SU-DHL-6 (cell line): Measurements from ENCODE around the gene CERS6.

Experiments used
- H2AFZ ChIP-seq: fragments of 200-600 bp; sonication (generic); 2 replicates; pipeline ENCODE4 v1.6.1; 2014; ENCODE audit warnings: low read depth, mild to moderate bottlenecking, moderate library complexity, mixed read lengths, antibody characterized with exemption, low read length; ENCODE audit not compliant: severe bottlenecking
- H3F3A ChIP-seq: fragments of 200-600 bp; shearing (Covaris generic); 2 replicates; pipeline ENCODE4 v1.6.0; 2016; ENCODE audit warnings: antibody characterized with exemption, mild to moderate bottlenecking; ENCODE audit not compliant: insufficient read depth
- H3K27ac ChIP-seq: fragments of 200-600 bp; sonication (generic); 2 replicates; pipeline ENCODE4 v1.5.1; 2016; ENCODE audit warnings: low read depth, mild to moderate bottlenecking, low read length, moderate library complexity, mixed read lengths
- H3K27me3 ChIP-seq: fragments of 200-600 bp; sonication (generic), shearing (Covaris generic); 2 replicates; pipeline ENCODE4 v1.6.0; 2014; ENCODE audit warnings: mild to moderate bottlenecking, low read length
- H3K36me3 ChIP-seq: fragments of 200-600 bp; sonication (generic); 2 replicates; pipeline ENCODE4 v1.6.1; 2014; ENCODE audit warnings: mild to moderate bottlenecking, low read length, mixed read lengths
- H3K4me2 ChIP-seq: fragments of 300-600, 200-600 bp; shearing (Covaris generic), sonication (generic); 2 replicates; pipeline ENCODE4 v1.6.0; 2014; ENCODE audit warnings: low read length, low read depth, mild to moderate bottlenecking; ENCODE audit not compliant: poor library complexity, severe bottlenecking
- H3K4me3 ChIP-seq: fragments of 200-600 bp; sonication (generic); 2 replicates; pipeline ENCODE4 v1.5.1; 2014; ENCODE audit warnings: antibody characterized with exemption, low read length, mild to moderate bottlenecking, mixed read lengths; ENCODE audit not compliant: insufficient read depth, poor library complexity, severe bottlenecking
- H3K79me2 ChIP-seq: fragments of 200-600 bp; sonication (generic); 2 replicates; pipeline ENCODE4 v1.6.1; 2014; ENCODE audit warnings: mild to moderate bottlenecking, low read length, moderate library complexity; ENCODE audit not compliant: insufficient read depth
- H3K9ac ChIP-seq: fragments of 200-600 bp; sonication (generic); 2 replicates; pipeline ENCODE4 v1.7.0; 2014; ENCODE audit warnings: mild to moderate bottlenecking, low read length
- H3K9me2 ChIP-seq: fragments of 200-600 bp; sonication (generic); replicated peaks from 2 replicates; pipeline ENCODE4 v1.6.1; 2014; ENCODE audit warnings: low read length; ENCODE audit not compliant: insufficient read depth
- H3K9me3 ChIP-seq: fragments of 200-600 bp; sonication (generic); 2 replicates; pipeline ENCODE4 v1.6.1; 2014; ENCODE audit warnings: low read length, mixed read lengths; ENCODE audit not compliant: insufficient read depth
- H4K20me1 ChIP-seq: fragments of 200-600 bp; sonication (generic); 2 replicates; pipeline ENCODE4 v1.6.1; 2014; ENCODE audit warnings: low read depth, mild to moderate bottlenecking, antibody characterized with exemption, low read length, moderate library complexity, mixed read lengths
- EZH2phosphoT487 ChIP-seq: fragments of 200-600 bp; sonication (generic), shearing (Covaris generic); conservative IDR thresholded peaks from 2 replicates; pipeline ENCODE4 v1.6.1; 2018; ENCODE audit warnings: mild to moderate bottlenecking, antibody characterized with exemption, low read length, moderate library complexity, mixed read lengths
- TF ChIP-seq, protein P1 (sequence below): fragments of 200-600 bp; sonication (generic); IDR thresholded peaks from one replicate; pipeline ENCODE4 v1.5.1; 2017; ENCODE audit warnings: antibody characterized with exemption, mild to moderate bottlenecking, low read length, moderate library complexity; ENCODE audit not compliant: insufficient read depth, poor library complexity, severe bottlenecking

CERS6 gene

DNA sequence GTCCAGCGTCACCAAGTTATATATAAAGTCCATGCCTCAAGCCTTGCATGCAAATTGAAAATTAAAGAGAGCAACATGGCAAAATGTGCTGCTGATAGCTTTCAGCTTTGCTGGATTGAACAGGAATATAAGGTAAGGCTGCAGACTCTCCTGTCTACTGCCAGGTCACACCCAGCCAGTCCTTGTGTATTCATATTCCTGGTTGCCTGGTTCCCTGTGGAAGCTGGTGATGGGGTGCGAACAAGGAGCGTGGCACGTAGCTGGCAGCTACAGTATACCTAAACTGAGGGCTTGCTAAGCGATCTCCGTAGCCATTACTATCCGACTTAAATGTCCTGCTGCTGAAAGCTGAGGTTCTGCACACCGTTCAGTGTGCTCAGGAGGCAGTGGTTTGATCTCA, 296.3 kb downstream of the CERS6 start:
- Histone ChIP-seq H3K79me2 (no peaks in the 10 kb centered on the region), H3K4me2 (no peak overlapping the region), H2AFZ (no peak overlapping the region), H3K9ac (no peak overlapping the region), H4K20me1 (no peaks in the 10 kb centered on the region), H3F3A (no peaks in the 10 kb centered on the region), H3K9me2 (no peaks in the 10 kb centered on the region), H3K27me3 (no peaks in the 10 kb centered on the region), H3K27ac (no peak overlapping the region), H3K36me3 (no peaks in the 10 kb centered on the region), H3K9me3 (no peaks in the 10 kb centered on the region), H3K4me3 (no peak overlapping the region)
- TF ChIP-seq, protein P1, sequence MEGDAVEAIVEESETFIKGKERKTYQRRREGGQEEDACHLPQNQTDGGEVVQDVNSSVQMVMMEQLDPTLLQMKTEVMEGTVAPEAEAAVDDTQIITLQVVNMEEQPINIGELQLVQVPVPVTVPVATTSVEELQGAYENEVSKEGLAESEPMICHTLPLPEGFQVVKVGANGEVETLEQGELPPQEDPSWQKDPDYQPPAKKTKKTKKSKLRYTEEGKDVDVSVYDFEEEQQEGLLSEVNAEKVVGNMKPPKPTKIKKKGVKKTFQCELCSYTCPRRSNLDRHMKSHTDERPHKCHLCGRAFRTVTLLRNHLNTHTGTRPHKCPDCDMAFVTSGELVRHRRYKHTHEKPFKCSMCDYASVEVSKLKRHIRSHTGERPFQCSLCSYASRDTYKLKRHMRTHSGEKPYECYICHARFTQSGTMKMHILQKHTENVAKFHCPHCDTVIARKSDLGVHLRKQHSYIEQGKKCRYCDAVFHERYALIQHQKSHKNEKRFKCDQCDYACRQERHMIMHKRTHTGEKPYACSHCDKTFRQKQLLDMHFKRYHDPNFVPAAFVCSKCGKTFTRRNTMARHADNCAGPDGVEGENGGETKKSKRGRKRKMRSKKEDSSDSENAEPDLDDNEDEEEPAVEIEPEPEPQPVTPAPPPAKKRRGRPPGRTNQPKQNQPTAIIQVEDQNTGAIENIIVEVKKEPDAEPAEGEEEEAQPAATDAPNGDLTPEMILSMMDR, result no peak
- TF ChIP-seq EZH2phosphoT487, result no peak

DNA sequence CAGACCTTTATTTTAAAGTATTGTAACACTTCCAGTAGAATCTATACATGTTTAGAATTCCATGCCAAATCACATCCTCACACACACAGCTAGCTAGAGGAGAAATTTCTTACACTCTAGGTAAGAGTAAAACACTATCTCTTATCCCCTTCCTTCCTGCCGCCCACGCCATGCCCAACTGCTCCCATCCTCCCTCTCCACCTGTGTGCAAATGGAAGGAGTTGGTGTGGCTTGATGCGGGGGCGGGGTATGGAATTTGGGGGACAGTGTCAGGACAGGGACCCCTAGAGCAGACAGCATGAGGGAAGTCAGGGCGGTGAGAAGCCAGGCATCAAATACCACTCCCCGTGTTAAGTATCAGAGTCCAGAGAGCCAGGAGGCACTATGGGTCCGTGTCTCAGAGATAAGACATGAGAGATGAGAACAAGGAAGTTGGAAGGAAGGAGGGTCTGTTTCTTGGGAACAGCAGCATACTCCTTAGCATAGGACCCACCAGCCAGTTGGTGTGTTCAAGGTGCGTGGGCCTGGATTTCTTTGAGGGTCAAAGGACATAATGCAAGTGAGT, 297.8 kb downstream of the CERS6 start:
- no peaks in the 10 kb centered on the region for H3K27me3 ChIP-seq
- no peaks in the 10 kb centered on the region for H3K79me2 ChIP-seq
- TF ChIP-seq EZH2phosphoT487, result no peak
- TF ChIP-seq, protein P1, result no peak
- H3K36me3 ChIP-seq, result no peaks in the 10 kb centered on the region
- H3F3A ChIP-seq, result no peaks in the 10 kb centered on the region
- no peak overlapping the region for H3K4me2 ChIP-seq
- no peak overlapping the region for H3K4me3 ChIP-seq
- no peaks in the 10 kb centered on the region for H3K9me3 ChIP-seq
- H3K9me2 ChIP-seq, result no peaks in the 10 kb centered on the region
- no peak overlapping the region for H3K27ac ChIP-seq
- H4K20me1 ChIP-seq, result no peaks in the 10 kb centered on the region
- no peak overlapping the region for H2AFZ ChIP-seq
- H3K9ac ChIP-seq, result no peak overlapping the region

DNA sequence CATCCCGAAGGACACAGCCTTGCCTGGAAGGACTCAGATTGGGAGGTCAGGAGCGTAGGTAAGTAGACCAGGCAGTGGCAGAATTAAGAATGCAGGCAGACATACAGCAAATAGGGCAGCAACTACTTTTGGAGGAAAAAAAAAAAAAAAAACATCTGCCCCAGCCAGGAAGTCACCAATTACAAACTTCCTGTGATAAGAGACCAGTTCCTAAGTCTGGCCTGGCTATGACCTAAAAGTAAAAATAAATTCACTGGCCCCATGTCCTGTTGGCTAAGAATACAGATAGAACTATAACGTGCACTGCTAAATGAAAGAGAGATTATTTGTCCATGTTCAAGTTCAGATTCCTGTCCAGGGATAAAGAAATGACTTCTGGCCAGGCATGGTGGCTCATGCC, 301.2 kb downstream of the CERS6 start:
- TF ChIP-seq, protein P1, result no peak
- no peak for TF ChIP-seq EZH2phosphoT487
- H3K9me3 ChIP-seq, result no peaks in the 10 kb centered on the region
- no peak overlapping the region for H3K4me2 ChIP-seq
- no peak overlapping the region for H3K9ac ChIP-seq
- no peaks in the 10 kb centered on the region for H3F3A ChIP-seq
- H4K20me1 ChIP-seq, result no peaks in the 10 kb centered on the region
- H3K79me2 ChIP-seq, result no peaks in the 10 kb centered on the region
- H3K4me3 ChIP-seq, result no peak overlapping the region
- no peaks in the 10 kb centered on the region for H3K27me3 ChIP-seq
- H2AFZ ChIP-seq, result no peak overlapping the region
- no peak overlapping the region for H3K27ac ChIP-seq
- H3K36me3 ChIP-seq, result no peaks in the 10 kb centered on the region
- no peaks in the 10 kb centered on the region for H3K9me2 ChIP-seq
